Panc1 (cell line): ENCODE measurements around the gene CRELD1. TPM values are rescaled to one million over a fixed set of nuclear protein-coding genes. Genes with fewer than 3 reads are reported as not detected.

ENCODE experiments used
- ATAC-seq: fragments of 200-7000 bp; cut with Tn5 transposase; 2 replicates; pipeline ENCODE4 v1.9.1; 2020; ENCODE audit warnings: mild to moderate bottlenecking, moderate library complexity
- BruUV-seq: library from RNA; stranded (reverse); fragments of 400-500 nt; replicated peaks from 2 replicates; lab custom pipeline; 2021; lab: Mats Ljungman, UMichigan
- CTCF ChIA-PET: fragments of 300-600 bp; sonication (Branson Sonifier 250); formaldehyde crosslinking; loops from one replicate; lab custom pipeline; 2022; ENCODE audit warnings: antibody characterized with exemption; lab: Charles Lee
- POLR2A ChIA-PET: fragments of 300-600 bp; sonication (Branson Sonifier 250); formaldehyde crosslinking; loops from one replicate; lab custom pipeline; 2022; ENCODE audit warnings: antibody characterized with exemption; lab: Charles Lee
- DNase-seq: peaks from one replicate; pipeline ENCODE4 v3.0.0-alpha.2; 2010; ENCODE audit warnings: low read depth, low spot score
- H3K27ac ChIP-seq: 2 replicates; pipeline ENCODE4 v1.5.1; 2011; ENCODE audit warnings: mild to moderate bottlenecking, low read length, inconsistent platforms
- H3K27me3 ChIP-seq: fragments of 200-500 bp; sonication (Bioruptor generic); 2 replicates; pipeline ENCODE4 v1.6.0; 2014; ENCODE audit warnings: low read length, inconsistent platforms; ENCODE audit not compliant: control insufficient read depth, insufficient read depth
- H3K36me3 ChIP-seq: fragments of 200-500 bp; sonication (Bioruptor generic); 2 replicates; pipeline ENCODE4 v1.5.1; 2014; ENCODE audit warnings: inconsistent platforms, mild to moderate bottlenecking, low read length, moderate library complexity; ENCODE audit not compliant: control insufficient read depth, insufficient read depth
- H3K4me1 ChIP-seq: 2 replicates; pipeline ENCODE4 v1.5.1; 2011; ENCODE audit warnings: inconsistent platforms, mild to moderate bottlenecking, low read length, moderate library complexity; ENCODE audit not compliant: control insufficient read depth, insufficient read depth
- H3K4me3 ChIP-seq, 2 experiments: 2 replicates each; pipeline ENCODE4 v1.5.1; 2011 to 2012; ENCODE audit warnings: low read depth in 2 of 2, low read length in 2 of 2, mild to moderate bottlenecking in 2 of 2, inconsistent platforms in 1 of 2, moderate library complexity in 1 of 2
- H3K9me3 ChIP-seq: fragments of 200-500 bp; sonication (Bioruptor generic); 2 replicates; pipeline ENCODE4 v1.5.1; 2014; ENCODE audit warnings: low read depth, mild to moderate bottlenecking, inconsistent platforms, low read length, moderate library complexity; ENCODE audit not compliant: control insufficient read depth, insufficient read depth
- CTCF ChIP-seq: fragments of 450-650 bp; IDR thresholded peaks from 2 replicates; pipeline ENCODE4 v1.5.1; 2017; ENCODE audit warnings: mild to moderate bottlenecking
- POLR2AphosphoS5 ChIP-seq: IDR thresholded peaks from 2 replicates; pipeline ENCODE4 v1.6.1; 2012; ENCODE audit warnings: mild to moderate bottlenecking, low read depth, low read length, moderate library complexity
- SIN3A ChIP-seq: IDR thresholded peaks from 2 replicates; pipeline ENCODE4 v1.6.1; 2012; ENCODE audit warnings: low read depth, mild to moderate bottlenecking, low read length, moderate library complexity, borderline replicate concordance; ENCODE audit not compliant: insufficient read depth
- TCF7L2 ChIP-seq: IDR thresholded peaks from 2 replicates; pipeline ENCODE4 v1.6.1; 2011; ENCODE audit warnings: mild to moderate bottlenecking, low read depth, low read length, inconsistent platforms
- in situ Hi-C: cut with HindIII; loops from 2 replicates; pipeline ENCODE4 v1.10.0; 2016; ENCODE audit warnings: low sequenced_read_pairs, low pct_unique_long_range_greater_than_20kb
- intact Hi-C: fragments of 100-400 bp; cut with micrococcal nuclease; formaldehyde crosslinking; loops from one replicate; pipeline ENCODE4 v1.10.0; 2022; ENCODE audit not compliant: unreplicated experiment
- total RNA-seq: library from RNA; stranded (reverse); gene quantifications from one replicate; pipeline ENCODE4 v1.2.1, GENCODE V29; 2021; ENCODE audit not compliant: unreplicated experiment
- TF ChIP-seq, protein P1 (sequence below), 2 experiments: IDR thresholded peaks; 2 replicates each; pipeline ENCODE4 v1.6.1; 2011 to 2012; ENCODE audit warnings: low read depth in 2 of 2, control low read depth in 1 of 2, low read length in 1 of 2, mild to moderate bottlenecking in 1 of 2, moderate library complexity in 1 of 2; ENCODE audit not compliant: insufficient read depth in 1 of 2

CRELD1 gene
- total RNA-seq, 1 experiment from 2014 or later, result 15.4 TPM

DNA sequence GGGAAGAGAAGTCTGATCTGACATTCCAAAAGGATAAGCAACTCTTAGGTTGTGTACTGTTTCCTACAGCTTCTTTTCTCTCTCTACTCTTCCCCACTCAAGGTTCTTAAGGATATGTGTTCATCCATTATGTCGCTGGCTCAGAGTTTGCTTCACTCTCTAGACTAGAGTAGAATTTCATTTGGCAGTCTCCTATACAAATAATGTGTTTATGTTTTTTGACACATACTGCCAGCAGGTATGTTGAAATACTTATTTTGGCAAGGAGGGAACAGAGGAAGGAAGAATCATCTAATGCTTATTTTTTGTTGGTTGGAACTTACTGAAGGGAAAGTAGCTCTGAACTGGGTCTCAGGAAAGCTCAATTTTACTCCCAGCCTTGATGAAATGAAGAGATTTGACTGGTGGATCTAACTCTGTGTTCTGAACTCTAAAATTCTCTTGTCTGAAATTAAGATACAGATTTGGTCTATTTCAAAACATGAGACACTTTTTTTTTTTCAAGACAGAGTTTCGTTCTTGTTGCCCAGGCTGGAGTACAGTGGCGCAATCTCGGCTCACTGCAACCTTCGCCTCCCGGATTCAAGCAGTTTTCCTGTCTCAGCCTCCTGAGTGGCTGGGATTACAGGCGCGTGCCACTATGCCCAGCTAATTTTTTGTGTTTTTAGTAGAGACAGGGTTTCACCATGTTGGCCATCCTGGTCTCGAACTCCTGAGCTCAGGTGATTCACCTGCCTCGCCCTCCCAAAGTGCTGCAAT, 60.6 kb downstream of the CRELD1 start:
- DNase-seq, result no peak
- Histone ChIP-seq H3K4me3 (no peak overlapping the region), H3K27me3 (no peaks in the 10 kb centered on the region), H3K36me3 (peaks cover 3% of the 10 kb centered on the region; the same call in 1 of the 2 replicates), H3K27ac (no peak overlapping the region), H3K9me3 (no peaks in the 10 kb centered on the region), H3K4me1 (no peaks in the 10 kb centered on the region)
- ChIA-PET POLR2A (interaction anchor here (0.7 kb wide), 2 partner anchors 11 to 17 kb away, joined by 3 read pairs; no protein-coding TSS in a partner anchor), CTCF (interaction anchor here (0.6 to 0.7 kb wide), 2 partner anchors 228 to 328 kb away, joined by 4 to 6 read pairs; no protein-coding TSS in a partner anchor)
- BruUV-seq, result no TSS peak
- no peak for ATAC-seq
- intact Hi-C loops, result no loop called here
- in situ Hi-C loops, result no loop called here
- TF ChIP-seq POLR2AphosphoS5 (no peak), TCF7L2 (no peak), SIN3A (no peak), CTCF (no peak)
- TF ChIP-seq, protein P1, sequence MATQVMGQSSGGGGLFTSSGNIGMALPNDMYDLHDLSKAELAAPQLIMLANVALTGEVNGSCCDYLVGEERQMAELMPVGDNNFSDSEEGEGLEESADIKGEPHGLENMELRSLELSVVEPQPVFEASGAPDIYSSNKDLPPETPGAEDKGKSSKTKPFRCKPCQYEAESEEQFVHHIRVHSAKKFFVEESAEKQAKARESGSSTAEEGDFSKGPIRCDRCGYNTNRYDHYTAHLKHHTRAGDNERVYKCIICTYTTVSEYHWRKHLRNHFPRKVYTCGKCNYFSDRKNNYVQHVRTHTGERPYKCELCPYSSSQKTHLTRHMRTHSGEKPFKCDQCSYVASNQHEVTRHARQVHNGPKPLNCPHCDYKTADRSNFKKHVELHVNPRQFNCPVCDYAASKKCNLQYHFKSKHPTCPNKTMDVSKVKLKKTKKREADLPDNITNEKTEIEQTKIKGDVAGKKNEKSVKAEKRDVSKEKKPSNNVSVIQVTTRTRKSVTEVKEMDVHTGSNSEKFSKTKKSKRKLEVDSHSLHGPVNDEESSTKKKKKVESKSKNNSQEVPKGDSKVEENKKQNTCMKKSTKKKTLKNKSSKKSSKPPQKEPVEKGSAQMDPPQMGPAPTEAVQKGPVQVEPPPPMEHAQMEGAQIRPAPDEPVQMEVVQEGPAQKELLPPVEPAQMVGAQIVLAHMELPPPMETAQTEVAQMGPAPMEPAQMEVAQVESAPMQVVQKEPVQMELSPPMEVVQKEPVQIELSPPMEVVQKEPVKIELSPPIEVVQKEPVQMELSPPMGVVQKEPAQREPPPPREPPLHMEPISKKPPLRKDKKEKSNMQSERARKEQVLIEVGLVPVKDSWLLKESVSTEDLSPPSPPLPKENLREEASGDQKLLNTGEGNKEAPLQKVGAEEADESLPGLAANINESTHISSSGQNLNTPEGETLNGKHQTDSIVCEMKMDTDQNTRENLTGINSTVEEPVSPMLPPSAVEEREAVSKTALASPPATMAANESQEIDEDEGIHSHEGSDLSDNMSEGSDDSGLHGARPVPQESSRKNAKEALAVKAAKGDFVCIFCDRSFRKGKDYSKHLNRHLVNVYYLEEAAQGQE (IDR thresholded peaks at IDR 0.05; ENCODE audit: insufficient read depth in 1 of 2, low read depth in 2 of 2, low read length in 1 of 2), result no peak

Other genes with a start within 250 kb of the CRELD1 start
- gene CPNE9, start 230.0 kb upstream of the CRELD1 start, total RNA-seq, result 0.13 TPM
- gene BRPF1, start 202.1 kb upstream of the CRELD1 start, total RNA-seq, result 17.4 TPM
- gene OGG1, start 183.9 kb upstream of the CRELD1 start, total RNA-seq, result 32.5 TPM
- gene CAMK1, start 163.9 kb upstream of the CRELD1 start, total RNA-seq, result 9.7 TPM
- gene TADA3, start 141.4 kb upstream of the CRELD1 start, total RNA-seq, result 61.3 TPM
- 117 TPM for gene ARPC4, start 140.8 kb upstream of the CRELD1 start, total RNA-seq
- 15.7 TPM for gene TTLL3, start 123.6 kb upstream of the CRELD1 start, total RNA-seq
- gene RPUSD3, start 89.8 kb upstream of the CRELD1 start, total RNA-seq, result 40.4 TPM
- not detected for gene CIDEC, start 53.6 kb upstream of the CRELD1 start, total RNA-seq
- 19.9 TPM for gene JAGN1, start 43.2 kb upstream of the CRELD1 start, total RNA-seq
- 1.1 TPM for gene IL17RE, start 31.0 kb upstream of the CRELD1 start, total RNA-seq
- 23.6 TPM for gene IL17RC, start 16.7 kb upstream of the CRELD1 start, total RNA-seq
- gene PRRT3, start 18.6 kb downstream of the CRELD1 start, total RNA-seq, result 1.1 TPM
- gene EMC3, start 53.0 kb downstream of the CRELD1 start, total RNA-seq, result 42.0 TPM
- gene FANCD2, start 92.6 kb downstream of the CRELD1 start, total RNA-seq, result 20.0 TPM
- not detected for gene FANCD2OS, start 174.4 kb downstream of the CRELD1 start, total RNA-seq
- gene BRK1, start 181.8 kb downstream of the CRELD1 start, total RNA-seq, result 81.9 TPM
- gene VHL, start 207.9 kb downstream of the CRELD1 start, total RNA-seq, result 47.1 TPM
- gene IRAK2, start 231.1 kb downstream of the CRELD1 start, total RNA-seq, result 25.1 TPM